HepG2 (cell line): Measurements from ENCODE around the gene BCAS3. TPM values are rescaled to one million over a fixed set of nuclear protein-coding genes. Genes with fewer than 3 reads are reported as not detected.

Experiments
- ATAC-seq: fragments of 200-7000 bp; cut with Tn5 transposase; 3 replicates; pipeline ENCODE4 v1.9.1; 2020; ENCODE audit warnings: mild to moderate bottlenecking, moderate library complexity
- BruUV-seq: library from RNA; stranded (reverse); fragments of 400-500 nt; replicated peaks from 2 replicates; lab custom pipeline; 2021; lab: Mats Ljungman, UMichigan
- CTCF ChIA-PET: fragments of 300-600 bp; formaldehyde crosslinking; extraction: SDS; loops from one replicate; lab custom pipeline; 2021; ENCODE audit warnings: low total read pairs, inconsistent platforms, low intra/inter-chr PET ratio; lab: Yijun Ruan, JAX
- POLR2A ChIA-PET: fragments of 350-600 bp; sonication (Branson Sonifier 250); formaldehyde crosslinking; loops from one replicate; lab custom pipeline; 2020; ENCODE audit warnings: antibody characterized with exemption, inconsistent platforms; lab: Yijun Ruan, JAX
- DNase-seq: peaks from one replicate; pipeline ENCODE4 v3.0.0-alpha.2; 2015; ENCODE audit warnings: low spot score
- FAIRE-seq: peaks from 3 replicates; lab custom pipeline; 2011; peaks lifted over from hg19 to GRCh38; lab: Jason Lieb, UNC
- H2AFZ ChIP-seq: one replicate; pipeline ENCODE4 v1.6.1; 2011; ENCODE audit warnings: low read length, inconsistent platforms
- H3K27ac ChIP-seq: fragments of 300-600 bp; 3 replicates; pipeline ENCODE4 v1.8.0; 2011; ENCODE audit warnings: mixed run types, mild to moderate bottlenecking, mixed read lengths, low read length, inconsistent platforms; ENCODE audit not compliant: insufficient read depth; ENCODE audit errors: extremely low read length
- H3K27me3 ChIP-seq, 2 experiments: fragments of 200-600 bp in 1 of 2; 2 replicates in 1 of 2; 3 replicates in 1 of 2; pipeline versions ENCODE4 v1.6.0 to v1.8.0; 2011; ENCODE audit warnings: low read length in 2 of 2, mild to moderate bottlenecking in 2 of 2, moderate library complexity in 2 of 2, inconsistent platforms in 1 of 2; ENCODE audit not compliant: insufficient read depth in 2 of 2, control insufficient read depth in 1 of 2
- H3K36me3 ChIP-seq, 2 experiments: fragments of 200-600 bp in 1 of 2; replicated peaks in 1 of 2; 2 replicates in 1 of 2; 3 replicates in 1 of 2; pipeline versions ENCODE4 v1.5.1 to v1.8.0; 2011; ENCODE audit warnings: low read length in 2 of 2, inconsistent platforms in 1 of 2; ENCODE audit not compliant: insufficient read depth in 2 of 2, control insufficient read depth in 1 of 2
- H3K4me1 ChIP-seq: 2 replicates; pipeline ENCODE4 v1.5.1; 2012; ENCODE audit warnings: low read length, inconsistent platforms; ENCODE audit not compliant: insufficient read depth
- H3K4me2 ChIP-seq: 2 replicates; pipeline ENCODE4 v1.6.0; 2011; ENCODE audit warnings: low read depth, low read length, inconsistent platforms
- H3K4me3 ChIP-seq, 3 experiments: fragments of 200-600 bp in 1 of 3; sonication (generic), shearing (Covaris generic) in 1 of 3; replicated peaks in 1 of 3; 2 replicates each; pipeline ENCODE4 v1.5.1; 2011 to 2016; ENCODE audit warnings: low read length in 3 of 3, inconsistent platforms in 2 of 3, low read depth in 2 of 3, mild to moderate bottlenecking in 2 of 3, control low read depth in 1 of 3, mixed read lengths in 1 of 3; ENCODE audit not compliant: insufficient read depth in 1 of 3
- H3K79me2 ChIP-seq: one replicate; pipeline ENCODE4 v1.6.1; 2011; ENCODE audit warnings: low read length, inconsistent platforms; ENCODE audit not compliant: insufficient read depth
- H3K9ac ChIP-seq: 2 replicates; pipeline ENCODE4 v1.6.0; 2011; ENCODE audit warnings: mild to moderate bottlenecking, low read depth, low read length, inconsistent platforms; ENCODE audit not compliant: insufficient read depth
- H3K9me3 ChIP-seq: 2 replicates; pipeline ENCODE4 v1.5.1; 2012; ENCODE audit warnings: mild to moderate bottlenecking, low read length
- H4K20me1 ChIP-seq: 2 replicates; pipeline ENCODE4 v1.6.0; 2011; ENCODE audit warnings: inconsistent platforms, mild to moderate bottlenecking, low read length, moderate library complexity; ENCODE audit not compliant: insufficient read depth
- EP300 ChIP-seq, 3 experiments: sonication (generic) in 1 of 3; formaldehyde crosslinking in 1 of 3; IDR thresholded peaks; 2 replicates each; pipeline versions ENCODE4 v1.5.1 to v1.6.1; 2011 to 2020; ENCODE audit warnings: low read depth in 2 of 3, low read length in 2 of 3, borderline replicate concordance in 1 of 3, improper control_type of control experiment in 1 of 3, mild to moderate bottlenecking in 1 of 3, missing genetic modification reagents in 1 of 3, moderate library complexity in 1 of 3
- GTF3A ChIP-seq: sonication (generic); formaldehyde crosslinking; conservative IDR thresholded peaks from 2 replicates; pipeline ENCODE4 v1.4.0; 2020; ENCODE audit warnings: mild to moderate bottlenecking, missing genetic modification reagents
- KDM2A ChIP-seq: sonication (generic); formaldehyde crosslinking; IDR thresholded peaks from 2 replicates; pipeline ENCODE4 v1.4.0; 2020; ENCODE audit warnings: low read depth, missing genetic modification reagents, borderline replicate concordance
- MYC ChIP-seq: sonication (generic); formaldehyde crosslinking; IDR thresholded peaks from 2 replicates; pipeline ENCODE4 v1.9.0; 2021; ENCODE audit warnings: missing genetic modification reagents, borderline replicate concordance
- XBP1 ChIP-seq: sonication (generic); formaldehyde crosslinking; IDR thresholded peaks from 2 replicates; pipeline ENCODE4 v1.5.0; 2020; ENCODE audit warnings: missing genetic modification reagents
- ZNF317 ChIP-seq: sonication (generic); formaldehyde crosslinking; IDR thresholded peaks from 2 replicates; pipeline ENCODE4 v1.5.0; 2020; ENCODE audit warnings: mild to moderate bottlenecking, missing genetic modification reagents
- ZNF350 ChIP-seq: sonication (generic); formaldehyde crosslinking; IDR thresholded peaks from 2 replicates; pipeline ENCODE4 v1.4.0; 2020; ENCODE audit warnings: mild to moderate bottlenecking, low read depth, missing genetic modification reagents, borderline replicate concordance
- ZNF431 ChIP-seq: sonication (generic); formaldehyde crosslinking; IDR thresholded peaks from 2 replicates; pipeline ENCODE4 v1.9.0; 2022; ENCODE audit warnings: missing genetic modification reagents, low read depth, mild to moderate bottlenecking, borderline replicate concordance
- ZNF569 ChIP-seq: sonication (generic); formaldehyde crosslinking; IDR thresholded peaks from 2 replicates; pipeline ENCODE4 v1.5.0; 2020; ENCODE audit warnings: mild to moderate bottlenecking, missing genetic modification reagents, moderate library complexity, borderline replicate concordance
- ZNF713 ChIP-seq: sonication (generic); formaldehyde crosslinking; IDR thresholded peaks from 2 replicates; pipeline ENCODE4 v1.4.0; 2020; ENCODE audit warnings: mild to moderate bottlenecking, missing genetic modification reagents
- ZNF780A ChIP-seq: sonication (generic); formaldehyde crosslinking; IDR thresholded peaks from 2 replicates; pipeline ENCODE4 v1.8.0; 2022; ENCODE audit warnings: mild to moderate bottlenecking, missing genetic modification reagents, moderate library complexity
- WGBS: methylation state at CpG from one replicate; pipeline ENCODE4 v1.1.6; 2017; ENCODE audit warnings: low lambda C conversion rate; 5-methylcytosine and 5-hydroxymethylcytosine counted together
- in situ Hi-C: cut with HindIII; loops from 2 replicates; pipeline ENCODE4 v1.10.0; 2017; ENCODE audit warnings: low pct_unique_long_range_greater_than_20kb; ENCODE audit not compliant: extremely low pct_ligation_motif_present
- intact Hi-C: fragments of 100-400 bp; cut with micrococcal nuclease; formaldehyde crosslinking; loops from one replicate; pipeline ENCODE4 v1.10.0; 2022; ENCODE audit not compliant: unreplicated experiment
- polyA plus RNA-seq, 8 experiments: library from polyadenylated mRNA; depleted of rRNA in 3 of 8; stranded (reverse) in 7 of 8; unstranded in 1 of 8; fragments of >200 nt; fragmentation: Illumina TruSeq in 4 of 8; extraction: Trizol in 4 of 8; gene quantifications; 2 replicates each; pipeline versions ENCODE4 v1.2.1 to v1.2.3, GENCODE V29; 2011 to 2016; ENCODE audit warnings: low read depth in 4 of 8, missing spikeins in 1 of 8, mixed read lengths in 1 of 8; ENCODE audit not compliant: insufficient read depth in 1 of 8
- total RNA-seq, 5 experiments: library from RNA; depleted of rRNA; stranded (reverse); fragments of >200 nt; fragmentation: Illumina TruSeq; extraction: Trizol; gene quantifications; 2 replicates each; pipeline ENCODE4 v1.2.3, GENCODE V29; 2016; ENCODE audit warnings: low read depth in 1 of 5
- TF ChIP-seq, protein P1 (sequence below): sonication (generic); formaldehyde crosslinking; IDR thresholded peaks from 2 replicates; pipeline ENCODE4 v1.5.1; 2020; ENCODE audit warnings: mild to moderate bottlenecking, missing genetic modification reagents, moderate library complexity
- TF ChIP-seq, protein P2 (sequence below): sonication (generic); formaldehyde crosslinking; IDR thresholded peaks from 2 replicates; pipeline ENCODE4 v1.4.0; 2020; ENCODE audit warnings: mild to moderate bottlenecking, missing genetic modification reagents

Gene BCAS3
- total and polyA plus RNA-seq, 2 of the 13 experiments (the other 11 are each of a cell fraction or from before 2014, with no cell fraction given), result 10.7 to 11.2 TPM

DNA sequence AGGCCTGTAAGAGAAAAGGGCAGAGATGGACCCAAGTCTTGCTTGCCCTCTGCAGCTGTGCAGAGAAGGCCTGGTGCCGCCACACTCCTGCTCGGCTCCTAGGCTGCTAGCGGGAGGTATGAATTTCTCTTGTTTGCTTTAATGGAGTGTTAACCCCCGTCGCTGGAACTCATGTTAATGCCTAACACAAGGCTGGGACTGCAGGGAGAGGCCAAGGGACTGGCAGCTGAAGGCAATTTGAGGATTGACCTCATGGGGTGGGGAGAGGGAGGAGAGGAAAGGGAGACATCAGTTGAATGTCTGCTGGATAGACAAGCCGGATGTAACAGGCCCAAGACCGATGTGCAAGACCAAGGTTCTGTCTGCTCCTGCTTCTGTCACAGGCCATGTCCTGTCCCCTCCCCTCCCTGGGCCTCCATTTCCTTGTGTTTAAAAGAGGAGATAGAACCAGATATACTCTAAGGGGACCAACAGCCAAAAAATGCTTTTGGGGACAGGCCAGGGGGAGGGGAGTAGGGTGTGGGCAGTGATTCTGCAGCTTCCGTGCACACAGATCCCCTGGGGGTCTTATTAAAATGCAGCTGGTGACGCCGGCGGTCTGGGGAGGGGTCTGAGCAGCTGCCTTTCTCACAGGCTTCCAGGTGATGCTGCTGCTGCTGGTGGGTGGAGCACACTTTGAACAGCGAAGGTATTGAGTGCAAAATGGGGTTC lies 675.3 kb downstream of the BCAS3 start (continued):
- TF ChIP-seq, protein P1, sequence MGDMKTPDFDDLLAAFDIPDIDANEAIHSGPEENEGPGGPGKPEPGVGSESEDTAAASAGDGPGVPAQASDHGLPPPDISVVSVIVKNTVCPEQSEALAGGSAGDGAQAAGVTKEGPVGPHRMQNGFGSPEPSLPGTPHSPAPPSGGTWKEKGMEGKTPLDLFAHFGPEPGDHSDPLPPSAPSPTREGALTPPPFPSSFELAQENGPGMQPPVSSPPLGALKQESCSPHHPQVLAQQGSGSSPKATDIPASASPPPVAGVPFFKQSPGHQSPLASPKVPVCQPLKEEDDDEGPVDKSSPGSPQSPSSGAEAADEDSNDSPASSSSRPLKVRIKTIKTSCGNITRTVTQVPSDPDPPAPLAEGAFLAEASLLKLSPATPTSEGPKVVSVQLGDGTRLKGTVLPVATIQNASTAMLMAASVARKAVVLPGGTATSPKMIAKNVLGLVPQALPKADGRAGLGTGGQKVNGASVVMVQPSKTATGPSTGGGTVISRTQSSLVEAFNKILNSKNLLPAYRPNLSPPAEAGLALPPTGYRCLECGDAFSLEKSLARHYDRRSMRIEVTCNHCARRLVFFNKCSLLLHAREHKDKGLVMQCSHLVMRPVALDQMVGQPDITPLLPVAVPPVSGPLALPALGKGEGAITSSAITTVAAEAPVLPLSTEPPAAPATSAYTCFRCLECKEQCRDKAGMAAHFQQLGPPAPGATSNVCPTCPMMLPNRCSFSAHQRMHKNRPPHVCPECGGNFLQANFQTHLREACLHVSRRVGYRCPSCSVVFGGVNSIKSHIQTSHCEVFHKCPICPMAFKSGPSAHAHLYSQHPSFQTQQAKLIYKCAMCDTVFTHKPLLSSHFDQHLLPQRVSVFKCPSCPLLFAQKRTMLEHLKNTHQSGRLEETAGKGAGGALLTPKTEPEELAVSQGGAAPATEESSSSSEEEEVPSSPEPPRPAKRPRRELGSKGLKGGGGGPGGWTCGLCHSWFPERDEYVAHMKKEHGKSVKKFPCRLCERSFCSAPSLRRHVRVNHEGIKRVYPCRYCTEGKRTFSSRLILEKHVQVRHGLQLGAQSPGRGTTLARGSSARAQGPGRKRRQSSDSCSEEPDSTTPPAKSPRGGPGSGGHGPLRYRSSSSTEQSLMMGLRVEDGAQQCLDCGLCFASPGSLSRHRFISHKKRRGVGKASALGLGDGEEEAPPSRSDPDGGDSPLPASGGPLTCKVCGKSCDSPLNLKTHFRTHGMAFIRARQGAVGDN (CRISPR knock-in tag), result peak; percentile 59

GRCh38 chr17:61353615-61354014 lies 676.0 kb downstream of the BCAS3 start:
- no peaks in the 10 kb centered on the region for H3K36me3 ChIP-seq
- ATAC-seq, result no peak
- no peaks in the 10 kb centered on the region for H3K9me3 ChIP-seq
- CTCF ChIA-PET, result interaction anchor here (0.9 kb wide), 1 partner anchor 36 kb away, joined by 3 read pairs; no protein-coding TSS in a partner anchor
- H3K27ac ChIP-seq, result no peak overlapping the region
- POLR2A ChIA-PET, result no interaction called here
- FAIRE-seq, result no peak
- H3K4me2 ChIP-seq, result no peak overlapping the region
- DNase-seq, result no peak
- peaks cover 72% of the 10 kb centered on the region for H3K4me1 ChIP-seq
- no peak overlapping the region for H2AFZ ChIP-seq
- no peak overlapping the region for H3K9ac ChIP-seq
- no peaks in the 10 kb centered on the region for H3K79me2 ChIP-seq
- TF ChIP-seq ZNF431 (CRISPR knock-in tag), result no peak
- TF ChIP-seq GTF3A (CRISPR knock-in tag), result peak; percentile 67; the same call in 1 of the 2 replicates
- TF ChIP-seq EP300 (IDR thresholded peaks at IDR 0.05; ENCODE audit: low read depth in 2 of 2, low read length in 2 of 2), result no peak
- peak; percentile 33; the same call in 1 of the 2 replicates for TF ChIP-seq EP300 (CRISPR knock-in tag; IDR thresholded peaks at IDR 0.05; ENCODE audit: borderline replicate concordance)
- TF ChIP-seq XBP1 (CRISPR knock-in tag), result no peak
- no peak for TF ChIP-seq KDM2A (CRISPR knock-in tag)
- no peak for TF ChIP-seq ZNF569 (CRISPR knock-in tag)
- TF ChIP-seq, protein P2, sequence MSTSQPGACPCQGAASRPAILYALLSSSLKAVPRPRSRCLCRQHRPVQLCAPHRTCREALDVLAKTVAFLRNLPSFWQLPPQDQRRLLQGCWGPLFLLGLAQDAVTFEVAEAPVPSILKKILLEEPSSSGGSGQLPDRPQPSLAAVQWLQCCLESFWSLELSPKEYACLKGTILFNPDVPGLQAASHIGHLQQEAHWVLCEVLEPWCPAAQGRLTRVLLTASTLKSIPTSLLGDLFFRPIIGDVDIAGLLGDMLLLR (CRISPR knock-in tag), result peak; percentile 39; the same call in 1 of the 2 replicates
- peak; percentile 21; the same call in 1 of the 2 replicates for TF ChIP-seq MYC (CRISPR knock-in tag)
- TF ChIP-seq ZNF780A (CRISPR knock-in tag), result no peak
- no peak for TF ChIP-seq ZNF317 (CRISPR knock-in tag)
- no peak for TF ChIP-seq ZNF350
- TF ChIP-seq ZNF713 (CRISPR knock-in tag), result no peak
- in situ Hi-C loops (no loop called here), intact Hi-C loops (no loop called here)
- H3K27me3 ChIP-seq, result no peaks in the 10 kb centered on the region
- no peaks in the 10 kb centered on the region for H4K20me1 ChIP-seq
- 98% methylated on average over 12 of the region's 12 CpGs for WGBS
- H3K4me3 ChIP-seq, result no peak overlapping the region
- no TSS peak for BruUV-seq
